ENCODE results near the gene PPFIBP1. TPM values are rescaled to one million over a fixed set of nuclear protein-coding genes. Genes with fewer than 3 reads are reported as not detected.

PPFIBP1 gene
- total RNA-seq, 1 donor from 2014 or later, result 136 TPM

DNA sequence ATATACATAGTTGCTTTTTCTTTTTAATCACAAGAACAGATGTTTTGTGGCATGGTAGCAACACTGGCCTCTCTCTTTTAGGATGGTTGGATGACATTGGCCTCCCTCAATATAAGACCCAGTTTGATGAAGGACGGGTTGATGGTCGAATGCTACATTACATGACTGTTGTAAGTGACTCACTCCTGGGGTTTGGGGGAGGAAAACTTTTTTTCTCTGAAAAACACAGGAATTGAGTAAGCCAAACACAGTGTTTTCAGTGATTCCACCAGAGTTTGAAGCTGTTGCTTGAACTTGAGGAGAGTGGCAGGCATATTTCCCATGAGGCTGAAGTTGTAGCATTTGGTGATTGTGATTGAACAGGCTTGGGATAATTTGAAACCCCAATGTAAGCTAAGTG is 158.5 kb downstream of the PPFIBP1 start:
- no peak for DNase-seq
- no peak for ATAC-seq
- no peaks in the 10 kb centered on the region for H3K9me3 ChIP-seq
- intact Hi-C loops (cut with DNase I), result no loop called here
- no peak overlapping the region for H3K4me3 ChIP-seq
- no peaks in the 10 kb centered on the region for H3K27me3 ChIP-seq
- H3K36me3 ChIP-seq, result peaks cover 70% of the 10 kb centered on the region
- TF ChIP-seq CTCF (IDR thresholded peaks at IDR 0.05), result no peak
- no peak overlapping the region for H3K27ac ChIP-seq
- no peaks in the 10 kb centered on the region for H3K4me1 ChIP-seq

GRCh38 chr12:27685274-27685673 is 161.3 kb downstream of the PPFIBP1 start:
- intact Hi-C loops (cut with DNase I), result no loop called here
- Histone ChIP-seq H3K27me3 (no peaks in the 10 kb centered on the region), H3K9me3 (no peaks in the 10 kb centered on the region), H3K27ac (no peak overlapping the region), H3K36me3 (peaks cover 82% of the 10 kb centered on the region), H3K4me1 (no peaks in the 10 kb centered on the region), H3K4me3 (no peak overlapping the region)
- DNase-seq (no peak), ATAC-seq (no peak)
- no peak for TF ChIP-seq CTCF (IDR thresholded peaks at IDR 0.05)

DNA sequence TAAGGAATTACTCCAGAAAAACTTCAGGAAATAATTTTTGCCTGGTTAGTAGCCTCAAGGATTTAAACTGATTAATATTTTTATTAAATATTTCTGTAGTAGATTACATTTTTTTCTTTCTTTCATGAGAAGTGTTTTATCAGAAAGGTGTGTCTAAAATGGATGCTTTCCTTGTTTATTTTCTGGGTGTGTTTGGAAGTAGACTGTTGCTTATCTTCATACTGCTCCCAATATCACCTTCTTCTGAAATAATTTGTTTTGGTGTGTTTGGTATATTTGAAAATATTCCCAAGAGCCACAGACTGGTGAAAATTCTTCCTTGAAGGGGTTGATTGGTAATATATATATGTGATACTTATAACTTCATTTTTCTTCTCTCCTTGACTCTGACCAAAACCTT is 162.1 kb downstream of the PPFIBP1 start:
- intact Hi-C loops (cut with DNase I), result no loop called here
- Histone ChIP-seq H3K27ac (no peak overlapping the region), H3K4me3 (no peak overlapping the region), H3K27me3 (no peaks in the 10 kb centered on the region), H3K4me1 (no peaks in the 10 kb centered on the region), H3K36me3 (peaks cover 84% of the 10 kb centered on the region), H3K9me3 (no peaks in the 10 kb centered on the region)
- ATAC-seq, result no peak
- TF ChIP-seq CTCF (IDR thresholded peaks at IDR 0.05), result no peak
- DNase-seq, result no peak

DNA sequence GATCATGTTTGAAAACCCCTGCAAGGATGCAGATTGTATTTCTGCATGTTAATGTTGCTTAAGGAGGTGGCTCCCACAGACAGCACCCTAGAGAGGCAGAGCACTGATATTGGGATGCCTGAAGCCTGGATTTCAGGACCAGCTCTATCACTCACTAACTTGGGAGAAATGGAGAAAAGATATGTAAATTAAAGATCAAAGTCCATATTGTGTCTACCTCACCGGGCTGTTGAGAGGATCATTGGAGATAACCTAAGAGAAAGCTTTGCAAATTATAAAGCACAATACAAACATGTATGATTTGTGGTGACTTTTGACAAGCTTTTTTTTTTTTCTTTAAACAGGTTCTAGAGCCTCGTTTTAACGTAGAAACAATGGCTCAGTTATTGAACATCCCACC is 164.7 kb downstream of the PPFIBP1 start:
- H3K4me3 ChIP-seq, result no peak overlapping the region
- no peak overlapping the region for H3K27ac ChIP-seq
- H3K36me3 ChIP-seq, result peaks cover 85% of the 10 kb centered on the region
- no peaks in the 10 kb centered on the region for H3K9me3 ChIP-seq
- intact Hi-C loops (cut with DNase I), result no loop called here
- no peak for ATAC-seq
- TF ChIP-seq CTCF (IDR thresholded peaks at IDR 0.05), result no peak
- DNase-seq, result no peak
- no peaks in the 10 kb centered on the region for H3K27me3 ChIP-seq
- no peaks in the 10 kb centered on the region for H3K4me1 ChIP-seq

- Histone ChIP-seq H3K4me3 (no peak overlapping the region), H3K4me1 (no peaks in the 10 kb centered on the region), H3K36me3 (peaks cover 84% of the 10 kb centered on the region), H3K9me3 (no peaks in the 10 kb centered on the region), H3K27me3 (no peaks in the 10 kb centered on the region), H3K27ac (no peak overlapping the region)
- no peak for TF ChIP-seq CTCF (IDR thresholded peaks at IDR 0.05)
- DNase-seq (no peak), ATAC-seq (no peak)
- intact Hi-C loops (cut with DNase I), result no loop called here
Measured at GRCh38 chr12:27689558-27690180, 165.7 kb downstream of the PPFIBP1 start.

DNA sequence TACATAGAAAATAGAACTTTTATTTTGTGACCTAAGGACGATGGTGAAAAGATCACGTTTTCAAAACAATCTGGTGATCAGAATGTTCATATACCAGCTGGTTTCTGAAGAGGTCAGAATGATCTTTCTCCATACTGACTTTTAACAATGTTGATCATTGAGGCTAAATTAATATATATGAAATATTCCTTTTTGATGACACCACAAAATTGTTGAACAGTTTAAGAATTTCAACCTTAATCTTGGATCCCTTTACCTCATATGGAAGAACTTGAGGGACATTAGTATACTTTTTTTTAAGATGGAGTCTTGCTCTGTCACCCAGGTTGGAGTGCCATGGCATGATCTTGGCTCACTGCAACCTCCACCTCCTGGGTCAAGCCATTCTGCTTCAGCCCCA is 169.4 kb downstream of the PPFIBP1 start:
- ATAC-seq, result no peak
- Histone ChIP-seq H3K27ac (no peak overlapping the region), H3K27me3 (no peaks in the 10 kb centered on the region), H3K4me1 (no peaks in the 10 kb centered on the region), H3K9me3 (no peaks in the 10 kb centered on the region), H3K36me3 (peaks cover 80% of the 10 kb centered on the region), H3K4me3 (no peak overlapping the region)
- no peak for DNase-seq
- intact Hi-C loops (cut with DNase I), result no loop called here
- no peak for TF ChIP-seq CTCF (IDR thresholded peaks at IDR 0.05)
